Measurements from ENCODE around the gene STAC. TPM values are rescaled to one million over a fixed set of nuclear protein-coding genes. Genes with fewer than 3 reads are reported as not detected.

STAC gene
- total RNA-seq, 1 donor from 2014 or later = 0.30 TPM

GRCh38 chr3:36538136-36538749 is 157.9 kb downstream of the STAC start:
- no peak overlapping the region for H3K27ac ChIP-seq (replicated peaks)
- H3K9me3 ChIP-seq (replicated peaks) = peaks cover 30% of the 10 kb centered on the region
- peaks cover 3% of the 10 kb centered on the region for H3K4me1 ChIP-seq
- intact Hi-C loops (cut with micrococcal nuclease) = no loop called here
- no peak for DNase-seq
- H3K4me3 ChIP-seq = no peak overlapping the region
- TF ChIP-seq CTCF (IDR thresholded peaks at IDR 0.05; ENCODE audit: borderline replicate concordance) = no peak
- H3K36me3 ChIP-seq = no peaks in the 10 kb centered on the region
- H3K27me3 ChIP-seq (ENCODE audit: low read depth) = no peaks in the 10 kb centered on the region

- intact Hi-C loops (cut with micrococcal nuclease) = no loop called here
- H3K27me3 ChIP-seq (ENCODE audit: low read depth) = no peaks in the 10 kb centered on the region
- H3K9me3 ChIP-seq (replicated peaks) = peaks cover 11% of the 10 kb centered on the region
- peak; percentile 56 for TF ChIP-seq CTCF (IDR thresholded peaks at IDR 0.05; ENCODE audit: borderline replicate concordance)
- H3K27ac ChIP-seq (replicated peaks) = no peak overlapping the region
- no peak for DNase-seq
- no peaks in the 10 kb centered on the region for H3K36me3 ChIP-seq
- H3K4me1 ChIP-seq = peaks cover 3% of the 10 kb centered on the region
- H3K4me3 ChIP-seq = no peak overlapping the region
These were observed 160.7 kb downstream of the STAC start for GRCh38 chr3:36540888-36541518.

GRCh38 chr3:36542186-36542585 is 161.9 kb downstream of the STAC start:
- intact Hi-C loops (cut with micrococcal nuclease) = no loop called here
- Histone ChIP-seq H3K4me3 (no peak overlapping the region), H3K9me3 (replicated peaks) (peaks cover under 1% of the 10 kb centered on the region), H3K27me3 (ENCODE audit: low read depth) (no peaks in the 10 kb centered on the region), H3K36me3 (no peaks in the 10 kb centered on the region), H3K27ac (replicated peaks) (no peak overlapping the region), H3K4me1 (peaks cover 3% of the 10 kb centered on the region)
- no peak for DNase-seq
- TF ChIP-seq CTCF (IDR thresholded peaks at IDR 0.05; ENCODE audit: borderline replicate concordance) = no peak

- peaks cover under 1% of the 10 kb centered on the region for H3K9me3 ChIP-seq (replicated peaks)
- TF ChIP-seq CTCF (IDR thresholded peaks at IDR 0.05; ENCODE audit: borderline replicate concordance) = no peak
- H3K4me1 ChIP-seq = peaks cover 3% of the 10 kb centered on the region
- no peak for DNase-seq
- no peak overlapping the region for H3K4me3 ChIP-seq
- H3K36me3 ChIP-seq = no peaks in the 10 kb centered on the region
- no peaks in the 10 kb centered on the region for H3K27me3 ChIP-seq (ENCODE audit: low read depth)
- intact Hi-C loops (cut with micrococcal nuclease) = no loop called here
- no peak overlapping the region for H3K27ac ChIP-seq (replicated peaks)
These were observed 163.1 kb downstream of the STAC start for GRCh38 chr3:36543276-36543997.

GRCh38 chr3:36546226-36546625 is 165.9 kb downstream of the STAC start:
- Histone ChIP-seq H3K36me3 (no peaks in the 10 kb centered on the region), H3K4me1 (peaks cover 3% of the 10 kb centered on the region), H3K27me3 (ENCODE audit: low read depth) (no peaks in the 10 kb centered on the region), H3K9me3 (replicated peaks) (peaks cover 11% of the 10 kb centered on the region), H3K4me3 (no peak overlapping the region), H3K27ac (replicated peaks) (no peak overlapping the region)
- intact Hi-C loops (cut with micrococcal nuclease) = no loop called here
- TF ChIP-seq CTCF (IDR thresholded peaks at IDR 0.05; ENCODE audit: borderline replicate concordance) = no peak
- no peak for DNase-seq
